K562 (cell line): ENCODE results near the gene GOLGA8T. TPM values are rescaled to one million over a fixed set of nuclear protein-coding genes. Genes with fewer than 3 reads are reported as not detected.
"Not testable (repeated sequence)": the region's sequence is repeated elsewhere in the genome, so short reads cannot be mapped to it uniquely, and the experiment has no call there.

ENCODE experiments used
- ATAC-seq: fragments of 200-7000 bp; cut with Tn5 transposase; 3 replicates; pipeline ENCODE4 v1.9.1; 2020; ENCODE audit warnings: moderate library complexity
- BruUV-seq: library from RNA; stranded (reverse); fragments of 400-500 nt; replicated peaks from 2 replicates; lab custom pipeline; 2021; lab: Mats Ljungman, UMichigan
- CTCF ChIA-PET: fragments of 300-600 bp; formaldehyde crosslinking; extraction: SDS; loops from one replicate; lab custom pipeline; 2021; ENCODE audit warnings: low intra/inter-chr PET ratio; lab: Yijun Ruan, JAX
- POLR2A ChIA-PET: fragments of 300-600, 350-650 bp; sonication (Branson Sonifier 250); formaldehyde crosslinking; extraction: SDS; loops from one replicate; lab custom pipeline; 2021; ENCODE audit warnings: antibody characterized with exemption, inconsistent platforms; lab: Yijun Ruan, JAX
- DNase-seq, 4 experiments: peaks; one replicate each; pipeline versions ENCODE4 v3.0.0 to v3.0.0-alpha.2; 2011 to 2018; ENCODE audit warnings: low spot score in 3 of 4, mixed read lengths in 3 of 4; ENCODE audit errors: extremely low read depth in 1 of 4
- FAIRE-seq: peaks from 2 replicates; lab custom pipeline; 2011; peaks lifted over from hg19 to GRCh38; lab: Jason Lieb, UNC
- H2AFZ ChIP-seq: 2 replicates; pipeline ENCODE4 v1.6.0; 2011; ENCODE audit warnings: low read depth, low read length, control low read depth, inconsistent platforms
- H3K27ac ChIP-seq: fragments of 200-600 bp; 3 replicates; pipeline ENCODE4 v1.8.0; 2011; ENCODE audit warnings: low read depth, mild to moderate bottlenecking, control low read depth, inconsistent platforms, low read length, moderate library complexity, mixed read lengths; ENCODE audit errors: extremely low read depth
- H3K27me3 ChIP-seq, 2 experiments: fragments of 300-600 bp in 1 of 2; 2 replicates in 1 of 2; 3 replicates in 1 of 2; pipeline versions ENCODE4 v1.6.0 to v1.8.0; 2011; ENCODE audit warnings: inconsistent platforms in 2 of 2, low read length in 2 of 2, mild to moderate bottlenecking in 1 of 2, mixed read lengths in 1 of 2, moderate library complexity in 1 of 2; ENCODE audit not compliant: control insufficient read depth in 2 of 2, insufficient read depth in 2 of 2
- H3K36me3 ChIP-seq: fragments of 300-600 bp; 3 replicates; pipeline ENCODE4 v1.8.0; 2011; ENCODE audit warnings: mild to moderate bottlenecking, low read length, inconsistent platforms; ENCODE audit not compliant: control insufficient read depth, insufficient read depth
- H3K4me1 ChIP-seq, 2 experiments: fragments of 200-600 bp in 1 of 2; replicated peaks in 1 of 2; 2 replicates in 1 of 2; 3 replicates in 1 of 2; pipeline versions ENCODE4 v1.5.1 to v1.8.0; 2011; ENCODE audit warnings: inconsistent platforms in 2 of 2, low read length in 2 of 2, mild to moderate bottlenecking in 1 of 2, mixed read lengths in 1 of 2, moderate library complexity in 1 of 2; ENCODE audit not compliant: control insufficient read depth in 2 of 2, insufficient read depth in 2 of 2
- H3K4me2 ChIP-seq: 2 replicates; pipeline ENCODE4 v1.6.1; 2011; ENCODE audit warnings: low read length, control low read depth, inconsistent platforms, mixed read lengths; ENCODE audit not compliant: insufficient read depth
- H3K4me3 ChIP-seq: fragments of 200-600 bp; sonication (generic), shearing (Covaris generic); 2 replicates; pipeline ENCODE4 v1.5.1; 2016; ENCODE audit warnings: control low read depth, inconsistent platforms
- H3K79me2 ChIP-seq: fragments of 200-600 bp; 3 replicates; pipeline ENCODE4 v1.8.0; 2011; ENCODE audit warnings: low read length, inconsistent platforms; ENCODE audit not compliant: control insufficient read depth, insufficient read depth
- H3K9ac ChIP-seq, 2 experiments: 2 replicates each; pipeline versions ENCODE4 v1.6.0 to v1.6.1; 2011; ENCODE audit warnings: low read depth in 2 of 2, low read length in 2 of 2, control low read depth in 1 of 2, inconsistent platforms in 1 of 2, mild to moderate bottlenecking in 1 of 2, mixed read lengths in 1 of 2; ENCODE audit not compliant: insufficient read depth in 1 of 2
- H3K9me1 ChIP-seq: one replicate; pipeline ENCODE4 v1.6.0; 2011; ENCODE audit warnings: inconsistent platforms, mild to moderate bottlenecking, low read length, moderate library complexity; ENCODE audit not compliant: control insufficient read depth, insufficient read depth
- H3K9me3 ChIP-seq: replicated peaks from 2 replicates; pipeline ENCODE4 v1.5.1; 2011; ENCODE audit warnings: low read depth, low read length, inconsistent platforms; ENCODE audit not compliant: control insufficient read depth, insufficient read depth
- H4K20me1 ChIP-seq: replicated peaks from 2 replicates; pipeline ENCODE4 v1.6.1; 2011; ENCODE audit warnings: low read length, inconsistent platforms, mixed read lengths; ENCODE audit not compliant: control insufficient read depth, insufficient read depth
- WGBS: fragments of 100-300 bp; shearing (Covaris generic); methylation state at CpG from one replicate; pipeline ENCODE4 v1.1.6; 2016; ENCODE audit warnings: low coverage, mixed read lengths; ENCODE audit not compliant: insufficient coverage; ENCODE audit errors: missing lambda C conversion rate; 5-methylcytosine and 5-hydroxymethylcytosine counted together
- in situ Hi-C: fragments of 300-500 bp; cut with MboI; formaldehyde crosslinking; loops from 4 replicates; pipeline ENCODE4 v1.15.0; 2018; ENCODE audit warnings: inconsistent platforms, mixed read lengths
- intact Hi-C: fragments of 100-400 bp; cut with micrococcal nuclease; formaldehyde crosslinking; loops from 2 replicates; pipeline ENCODE4 v1.14.2; 2022
- polyA plus RNA-seq, 8 experiments: library from polyadenylated mRNA; depleted of rRNA in 4 of 8; stranded (reverse) in 5 of 8; unstranded in 3 of 8; fragments of >200 nt; fragmentation: Nextera tagmentation in 2 of 8; fragmentation: Illumina TruSeq in 1 of 8; extraction: Ambion mirVana in 2 of 8; extraction: Trizol in 1 of 8; gene quantifications; 2 replicates each; pipeline versions ENCODE4 v1.2.1 to v1.2.3, GENCODE V29; 2011 to 2014; ENCODE audit warnings: inconsistent platforms in 1 of 8, missing spikeins in 1 of 8
- total RNA-seq, 7 experiments: library from RNA; depleted of rRNA in 6 of 7; stranded (reverse); fragments of >200 nt in 6 of 7; fragmentation: Illumina TruSeq in 2 of 7; extraction: Trizol in 2 of 7; gene quantifications; 2 replicates each; pipeline versions ENCODE4 v1.2.1 to v1.2.3, GENCODE V29; 2011 to 2021; ENCODE audit warnings: low replicate concordance in 1 of 7

Gene GOLGA8T
- total and polyA plus RNA-seq, 9 of the 15 experiments (the other 6 are each of a cell fraction or from before 2014, with no cell fraction given): not detected

- H3K9ac ChIP-seq, H3K36me3 ChIP-seq, POLR2A ChIA-PET, H3K79me2 ChIP-seq, H3K9me1 ChIP-seq, FAIRE-seq, BruUV-seq, H3K4me3 ChIP-seq, H4K20me1 ChIP-seq, H3K9me3 ChIP-seq, H3K27me3 ChIP-seq, H2AFZ ChIP-seq, intact Hi-C loops, CTCF ChIA-PET, H3K4me2 ChIP-seq, H3K27ac ChIP-seq, DNase-seq, in situ Hi-C loops, H3K4me1 ChIP-seq: not testable (repeated sequence)
- 0% methylated on average over 1 of the region's 42 CpGs for WGBS
- ATAC-seq: peak; percentile 85
These were observed 30.8 kb upstream of the GOLGA8T start for GRCh38 chr15:30103941-30104507.

GRCh38 chr15:30110591-30110990 lies 24.3 kb upstream of the GOLGA8T start:
- FAIRE-seq, H3K27me3 ChIP-seq, H3K79me2 ChIP-seq, intact Hi-C loops, H3K4me1 ChIP-seq, H3K4me3 ChIP-seq, BruUV-seq, H4K20me1 ChIP-seq, H3K9me3 ChIP-seq, DNase-seq, H3K9me1 ChIP-seq, CTCF ChIA-PET, in situ Hi-C loops, H3K4me2 ChIP-seq, H3K36me3 ChIP-seq, POLR2A ChIA-PET, H3K27ac ChIP-seq, ATAC-seq, H3K9ac ChIP-seq, H2AFZ ChIP-seq: not testable (repeated sequence)
- no CpG with 5 or more reads among the region's 4 CpGs for WGBS

GRCh38 chr15:30130066-30130465 lies 4.8 kb upstream of the GOLGA8T start:
- H3K27me3 ChIP-seq, in situ Hi-C loops, FAIRE-seq, H3K36me3 ChIP-seq, H3K4me2 ChIP-seq, intact Hi-C loops, H3K9me1 ChIP-seq, ATAC-seq, POLR2A ChIA-PET, H3K9me3 ChIP-seq, H3K79me2 ChIP-seq, CTCF ChIA-PET, H3K27ac ChIP-seq, BruUV-seq, H2AFZ ChIP-seq, H3K9ac ChIP-seq, H3K4me3 ChIP-seq, H4K20me1 ChIP-seq, H3K4me1 ChIP-seq: not testable (repeated sequence)
- peak in 1 of 4 experiments; percentile 1 for DNase-seq
- WGBS: no CpG with 5 or more reads among the region's 2 CpGs

- FAIRE-seq: not testable (repeated sequence)
These were observed 8.4 kb downstream of the GOLGA8T start for GRCh38 chr15:30143246-30143645.

More at GRCh38 chr15:30143246-30143645, 8.4 kb downstream of the GOLGA8T start:
- H3K79me2 ChIP-seq, H3K9ac ChIP-seq, H3K4me2 ChIP-seq, H3K27ac ChIP-seq, H3K4me3 ChIP-seq, H3K4me1 ChIP-seq, POLR2A ChIA-PET, H4K20me1 ChIP-seq, DNase-seq, H3K9me3 ChIP-seq, H3K9me1 ChIP-seq, in situ Hi-C loops, H3K36me3 ChIP-seq, intact Hi-C loops, H3K27me3 ChIP-seq, ATAC-seq, CTCF ChIA-PET, BruUV-seq, H2AFZ ChIP-seq: not testable (repeated sequence)
- WGBS: 0% methylated on average over 2 of the region's 5 CpGs
